ENCODE results near the gene ACTG1.

ACTG1 gene

DNA sequence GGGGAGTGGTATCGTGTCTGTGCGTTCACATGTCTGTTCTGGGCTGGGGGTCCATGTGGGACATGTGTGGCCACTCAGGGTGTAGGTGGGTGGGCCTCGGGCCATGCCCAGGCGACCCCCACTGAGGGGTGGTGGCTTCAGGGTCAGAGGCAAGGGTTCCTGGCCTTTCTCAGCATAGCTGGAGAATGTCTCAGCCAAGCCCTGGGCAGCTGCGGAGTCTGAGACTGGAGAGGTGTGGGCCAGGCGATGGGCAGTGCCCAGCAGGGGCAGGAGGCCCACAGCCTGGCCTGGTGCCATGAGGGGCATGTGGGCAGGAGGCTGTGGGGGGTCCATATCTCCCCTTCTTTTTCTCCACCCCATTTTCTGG lies 16.8 kb upstream of the ACTG1 start:
- TF ChIP-seq, protein P1, sequence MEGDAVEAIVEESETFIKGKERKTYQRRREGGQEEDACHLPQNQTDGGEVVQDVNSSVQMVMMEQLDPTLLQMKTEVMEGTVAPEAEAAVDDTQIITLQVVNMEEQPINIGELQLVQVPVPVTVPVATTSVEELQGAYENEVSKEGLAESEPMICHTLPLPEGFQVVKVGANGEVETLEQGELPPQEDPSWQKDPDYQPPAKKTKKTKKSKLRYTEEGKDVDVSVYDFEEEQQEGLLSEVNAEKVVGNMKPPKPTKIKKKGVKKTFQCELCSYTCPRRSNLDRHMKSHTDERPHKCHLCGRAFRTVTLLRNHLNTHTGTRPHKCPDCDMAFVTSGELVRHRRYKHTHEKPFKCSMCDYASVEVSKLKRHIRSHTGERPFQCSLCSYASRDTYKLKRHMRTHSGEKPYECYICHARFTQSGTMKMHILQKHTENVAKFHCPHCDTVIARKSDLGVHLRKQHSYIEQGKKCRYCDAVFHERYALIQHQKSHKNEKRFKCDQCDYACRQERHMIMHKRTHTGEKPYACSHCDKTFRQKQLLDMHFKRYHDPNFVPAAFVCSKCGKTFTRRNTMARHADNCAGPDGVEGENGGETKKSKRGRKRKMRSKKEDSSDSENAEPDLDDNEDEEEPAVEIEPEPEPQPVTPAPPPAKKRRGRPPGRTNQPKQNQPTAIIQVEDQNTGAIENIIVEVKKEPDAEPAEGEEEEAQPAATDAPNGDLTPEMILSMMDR (IDR thresholded peaks at IDR 0.05; ENCODE audit: borderline replicate concordance, insufficient read depth, low read depth, low read length), result no peak
- no peak overlapping the region for H3K4me3 ChIP-seq (ENCODE audit: low read depth, low read length)

DNA sequence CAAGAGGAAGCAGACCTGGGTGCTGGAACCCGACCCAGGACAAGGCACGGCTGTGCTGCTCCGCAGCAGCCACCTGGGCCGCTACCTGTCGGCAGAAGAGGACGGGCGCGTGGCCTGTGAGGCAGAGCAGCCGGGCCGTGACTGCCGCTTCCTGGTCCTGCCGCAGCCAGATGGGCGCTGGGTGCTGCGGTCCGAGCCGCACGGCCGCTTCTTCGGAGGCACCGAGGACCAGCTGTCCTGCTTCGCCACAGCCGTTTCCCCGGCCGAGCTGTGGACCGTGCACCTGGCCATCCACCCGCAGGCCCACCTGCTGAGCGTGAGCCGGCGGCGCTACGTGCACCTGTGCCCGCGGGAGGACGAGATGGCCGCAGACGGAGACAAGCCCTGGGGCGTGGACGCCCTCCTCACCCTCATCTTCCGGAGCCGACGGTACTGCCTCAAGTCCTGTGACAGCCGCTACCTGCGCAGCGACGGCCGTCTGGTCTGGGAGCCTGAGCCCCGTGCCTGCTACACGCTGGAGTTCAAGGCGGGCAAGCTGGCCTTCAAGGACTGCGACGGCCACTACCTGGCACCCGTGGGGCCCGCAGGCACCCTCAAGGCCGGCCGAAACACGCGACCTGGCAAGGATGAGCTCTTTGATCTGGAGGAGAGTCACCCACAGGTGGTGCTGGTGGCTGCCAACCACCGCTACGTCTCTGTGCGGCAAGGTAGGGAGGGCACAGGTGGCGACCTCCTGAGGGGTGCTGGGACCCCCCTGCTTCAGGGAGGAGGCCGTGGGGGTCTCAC lies 16.2 kb upstream of the ACTG1 start:
- no peak overlapping the region for H3K4me3 ChIP-seq (ENCODE audit: low read depth, low read length)
- TF ChIP-seq, protein P1 (IDR thresholded peaks at IDR 0.05; ENCODE audit: borderline replicate concordance, insufficient read depth, low read depth, low read length), result no peak

DNA sequence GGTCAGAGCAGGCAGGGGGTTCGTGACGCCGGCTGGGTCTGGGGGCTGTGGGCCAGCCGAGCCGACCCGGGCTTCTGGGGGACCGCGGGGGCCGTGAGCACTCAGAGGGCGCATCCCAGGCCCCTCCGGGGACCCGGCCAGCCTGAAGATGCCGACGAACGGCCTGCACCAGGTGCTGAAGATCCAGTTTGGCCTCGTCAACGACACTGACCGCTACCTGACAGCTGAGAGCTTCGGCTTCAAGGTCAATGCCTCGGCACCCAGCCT lies 15.7 kb upstream of the ACTG1 start:
- TF ChIP-seq, protein P1 (IDR thresholded peaks at IDR 0.05; ENCODE audit: borderline replicate concordance, insufficient read depth, low read depth, low read length), result no peak
- no peak overlapping the region for H3K4me3 ChIP-seq (ENCODE audit: low read depth, low read length)

DNA sequence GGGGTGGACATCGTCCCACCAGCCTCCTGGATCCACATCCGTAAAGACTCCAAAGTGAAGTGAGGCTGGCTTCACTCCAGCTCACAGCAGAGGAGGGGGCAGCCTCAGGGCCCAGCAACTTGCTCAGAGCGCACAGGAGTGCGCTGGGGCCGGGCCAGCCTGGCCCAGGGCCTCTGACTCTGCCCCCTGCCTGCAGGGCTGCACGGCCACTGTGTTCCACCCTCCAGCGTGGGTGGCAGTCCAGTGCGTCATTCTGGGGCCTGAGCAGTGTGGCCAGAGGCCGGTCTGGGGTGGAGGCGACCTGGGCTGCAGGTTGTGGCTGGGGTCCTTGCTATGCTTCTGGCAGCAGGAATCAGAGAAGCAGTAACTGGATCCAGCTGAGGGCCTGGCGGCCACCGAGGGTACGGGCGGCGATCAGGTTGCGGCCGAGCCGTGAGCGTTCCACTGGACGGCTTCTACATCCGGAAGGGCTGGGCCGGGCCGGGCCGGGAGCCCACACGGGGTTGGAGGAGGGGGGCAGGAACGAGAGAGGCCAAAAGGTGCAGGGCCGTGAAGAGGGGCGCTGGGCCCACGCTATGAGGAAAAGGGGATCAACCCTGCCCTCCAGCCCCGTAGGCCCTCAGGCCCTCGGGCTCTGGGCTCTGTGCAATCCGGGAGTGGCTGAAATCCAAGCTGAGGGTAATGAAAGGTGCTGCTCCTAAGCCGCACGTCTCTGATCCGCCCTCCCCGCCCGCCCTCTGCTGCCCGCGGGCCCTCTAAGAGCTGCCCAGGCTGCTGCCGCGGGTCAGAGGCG lies 15.2 kb upstream of the ACTG1 start, which contains the start of gene FSCN2:
FSCN2 (plus strand) TSS at position 787 of the 793 bp plus-strand sequence. CDS start 155 bp downstream, outside the sequence.
- TF ChIP-seq, protein P1 (IDR thresholded peaks at IDR 0.05; ENCODE audit: borderline replicate concordance, insufficient read depth, low read depth, low read length), result no peak
- H3K4me3 ChIP-seq (ENCODE audit: low read depth, low read length), result no peak within 1 kb of the TSS

DNA sequence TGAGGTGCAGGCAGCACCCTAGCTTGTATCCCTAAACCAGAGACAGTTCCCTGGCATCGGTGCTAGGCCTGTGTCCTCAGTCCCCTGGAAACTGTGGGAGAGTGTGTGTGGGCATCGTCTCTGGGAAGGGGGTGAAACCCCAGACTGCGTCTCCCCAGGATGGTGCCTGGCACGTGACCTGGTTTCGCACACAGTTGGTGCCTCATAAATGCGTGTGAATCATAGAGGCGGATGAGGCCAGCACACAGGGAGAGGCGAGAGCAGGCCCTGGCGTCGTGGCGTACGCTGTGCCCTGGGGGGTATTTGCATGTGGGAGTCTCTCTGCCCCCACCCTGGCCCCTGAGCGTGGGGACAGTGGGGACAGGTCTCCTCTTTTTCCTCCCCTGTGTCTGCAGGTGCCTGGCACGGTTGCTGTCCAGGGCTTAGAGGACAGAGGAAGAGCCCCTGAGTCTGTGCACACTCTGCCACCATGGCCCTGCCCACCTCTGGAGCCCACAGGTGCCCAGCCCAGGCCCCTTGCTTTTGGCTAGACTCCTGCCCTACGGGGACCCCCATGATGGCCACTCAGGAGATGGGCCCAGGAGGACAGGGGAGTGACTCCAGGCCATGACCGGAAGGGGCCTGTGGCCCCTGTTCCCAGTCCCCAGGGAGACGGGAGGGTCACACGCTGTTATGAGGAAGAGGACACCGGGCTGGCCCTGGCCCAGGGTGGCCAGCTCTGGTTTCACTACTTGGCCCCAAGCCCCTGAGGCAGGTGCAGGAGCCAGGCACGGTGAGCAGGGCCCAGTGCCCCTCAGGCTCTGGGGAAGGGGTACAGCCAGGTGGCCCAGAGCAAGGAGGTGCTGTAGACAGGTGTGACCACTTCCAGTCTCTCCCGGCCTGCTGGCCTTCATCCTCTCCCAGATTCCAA lies 14.3 kb upstream of the ACTG1 start:
- TF ChIP-seq, protein P1 (IDR thresholded peaks at IDR 0.05; ENCODE audit: borderline replicate concordance, insufficient read depth, low read depth, low read length), result no peak
- no peak overlapping the region for H3K4me3 ChIP-seq (ENCODE audit: low read depth, low read length)

DNA sequence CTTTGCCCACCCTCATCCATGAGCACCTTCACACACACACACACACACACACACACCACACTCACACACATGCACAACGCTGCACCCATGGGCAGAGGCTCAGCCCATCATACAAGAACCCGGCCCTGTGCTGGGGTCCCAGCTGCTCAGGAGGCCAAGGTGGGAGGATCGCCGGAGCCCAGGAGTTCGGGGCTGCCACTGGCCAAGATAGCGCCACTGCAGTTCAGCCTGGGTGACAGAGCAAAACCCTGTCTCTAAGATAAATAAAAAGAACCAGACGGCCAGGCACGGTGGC lies 12.2 kb upstream of the ACTG1 start:
- TF ChIP-seq, protein P1 (IDR thresholded peaks at IDR 0.05; ENCODE audit: borderline replicate concordance, insufficient read depth, low read depth, low read length), result no peak
- H3K4me3 ChIP-seq (ENCODE audit: low read depth, low read length), result no peak overlapping the region

All from GM12875 (cell line).